Stimulated activated CD8-positive, alpha-beta memory T cell treated with anti-CD3 and anti-CD28 coated beads, Interleukin-12 subunit alpha, Interleukin-12 subunit beta, amount 100 ng/mL, for 4 hours (primary cell): Measurements from ENCODE around the gene OR7A10.

Experiments
- DNase-seq: peaks from one replicate; pipeline ENCODE4 v3.0.0-alpha.2; 2020; ENCODE audit warnings: low read depth

Gene OR7A10

DNA sequence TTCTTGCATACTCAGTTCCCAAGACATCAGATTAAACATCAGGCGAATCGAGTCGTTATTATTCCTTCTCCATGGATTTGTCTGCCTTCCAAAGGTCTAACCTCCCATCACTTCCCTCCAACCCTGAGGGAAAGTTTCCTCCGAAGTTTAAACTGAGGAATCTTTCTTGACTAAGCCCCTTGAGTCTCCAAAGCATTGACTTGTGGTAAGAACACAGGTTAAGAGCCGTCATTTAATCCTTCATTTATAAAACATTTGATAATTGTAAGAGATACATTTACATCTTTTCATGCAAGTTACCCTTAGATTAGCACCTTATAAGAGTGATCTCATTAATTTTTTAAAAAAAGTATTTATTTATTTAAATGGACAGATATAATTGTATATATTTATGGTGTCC is at the start of gene OR7A10:
Gene OR7A10, minus strand, starts transcription at position 101 of the 400 bp plus-strand sequence. CDS start 7,045 bp downstream, outside the sequence.
- no peak for DNase-seq

DNA sequence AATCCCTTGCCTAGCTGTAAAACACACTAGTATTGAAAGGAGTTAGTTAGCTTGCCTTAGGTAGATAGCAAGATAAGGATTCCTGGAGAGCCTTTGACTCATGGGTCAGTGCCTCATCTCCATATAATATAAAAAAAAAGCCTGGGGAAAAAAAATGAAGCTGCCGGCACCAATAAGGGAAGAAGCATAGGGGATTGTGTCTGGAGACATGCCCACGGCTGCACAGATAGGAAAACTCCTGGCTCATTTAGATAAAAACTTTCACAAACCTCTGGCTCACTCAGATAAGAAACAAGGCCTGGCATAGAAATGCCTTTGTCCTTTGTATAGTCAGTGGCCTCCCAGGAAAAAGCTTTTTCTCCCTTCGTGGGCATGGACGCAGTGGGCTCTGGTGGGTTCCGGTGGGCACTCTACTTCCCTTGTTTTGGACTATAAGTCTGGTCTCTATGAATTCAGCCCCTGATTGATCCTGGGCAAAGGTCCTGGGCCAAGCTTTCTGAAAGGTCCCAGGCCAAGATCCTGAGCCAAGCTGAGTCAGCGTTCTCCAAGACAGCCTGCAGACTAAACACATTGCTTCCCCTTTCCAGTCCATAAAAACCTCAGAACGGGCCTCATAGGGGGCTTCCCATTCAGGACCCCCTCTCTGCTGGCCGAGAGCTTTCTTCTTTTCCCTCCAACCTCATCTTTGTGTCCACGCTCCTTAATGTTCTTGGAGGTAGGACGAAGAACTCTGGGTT is 42.1 kb upstream of the OR7A10 start:
- DNase-seq, result no peak

DNA sequence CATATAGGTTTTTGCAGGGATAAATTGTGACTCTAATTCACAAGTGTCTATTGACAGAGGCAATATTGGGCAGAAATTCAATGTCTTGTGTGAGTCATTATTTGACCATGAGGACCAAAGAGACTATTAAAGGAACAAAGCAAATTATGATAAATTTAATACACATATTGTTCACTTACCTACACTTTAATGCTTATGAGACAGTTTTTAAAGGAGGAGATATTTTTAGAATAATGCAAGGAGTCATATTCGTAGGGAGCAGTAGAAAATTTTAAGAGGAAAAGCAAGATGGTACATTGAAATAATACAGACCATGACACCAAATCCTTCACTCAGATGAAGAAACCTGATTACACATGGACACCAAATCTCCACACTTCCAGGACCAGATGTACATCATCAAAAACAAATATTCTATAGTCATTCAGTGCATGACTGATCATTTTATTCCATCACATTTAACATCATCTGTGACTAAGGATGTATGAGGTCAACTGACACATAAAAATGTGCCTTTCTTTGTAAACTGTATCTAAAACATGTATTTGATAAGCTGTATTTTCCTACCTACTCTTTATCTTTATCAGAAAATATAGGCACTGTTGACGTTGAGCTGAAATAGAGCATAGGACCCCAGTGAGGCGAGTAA is 41.4 kb upstream of the OR7A10 start:
- DNase-seq, result no peak

DNA sequence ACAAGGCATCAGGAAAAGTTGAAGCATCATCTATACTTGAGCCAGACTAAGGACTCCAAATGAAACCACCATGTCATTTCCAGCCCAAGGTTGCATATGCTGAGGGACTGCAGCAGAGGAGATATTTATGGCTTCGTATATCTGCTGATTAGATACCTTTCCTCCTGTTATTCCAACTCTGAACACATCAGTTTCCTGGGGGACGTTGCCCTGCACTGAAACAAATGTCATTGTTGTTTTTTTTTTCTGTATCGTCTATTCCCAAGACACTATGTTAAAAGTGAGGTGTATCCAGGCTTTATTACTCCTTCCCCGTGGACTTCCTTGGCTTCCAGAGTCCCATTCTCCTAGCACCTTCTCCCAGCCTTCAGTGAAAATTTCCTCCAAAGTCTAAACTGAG is 37.3 kb upstream of the OR7A10 start, which contains the start of gene OR7A17:
Gene OR7A17, minus strand, starts transcription at position 101 of the 400 bp plus-strand sequence. CDS start 4,777 bp downstream, outside the sequence.
- no peak for DNase-seq

DNA sequence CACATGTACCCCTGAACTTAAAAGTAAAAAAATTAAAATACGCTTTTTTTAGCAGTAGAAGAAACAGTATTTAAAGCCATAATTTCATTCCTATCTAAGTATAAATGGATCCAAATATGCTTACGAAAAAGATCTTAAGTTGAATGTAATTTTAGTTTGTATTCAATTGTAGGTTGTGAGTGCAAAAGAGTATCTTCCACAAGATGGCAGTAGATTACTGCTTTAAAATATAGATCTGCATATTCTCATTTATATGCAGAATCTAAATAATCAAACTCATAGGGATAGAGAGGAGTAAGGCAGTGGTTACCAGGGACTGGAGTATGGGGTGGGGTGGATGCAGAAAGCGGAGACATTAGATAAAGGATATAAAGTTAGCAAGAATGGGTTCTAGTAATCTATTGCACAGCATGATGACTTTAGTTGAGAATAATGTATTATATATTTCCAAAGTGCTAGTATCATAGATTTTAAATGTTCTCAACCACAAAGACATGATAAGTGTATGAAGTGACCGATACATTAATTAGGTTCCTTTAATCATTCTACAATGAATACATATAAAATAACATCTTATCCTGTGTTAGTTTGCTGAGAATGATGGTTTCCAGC is 23.0 kb upstream of the OR7A10 start:
- DNase-seq, result no peak

DNA sequence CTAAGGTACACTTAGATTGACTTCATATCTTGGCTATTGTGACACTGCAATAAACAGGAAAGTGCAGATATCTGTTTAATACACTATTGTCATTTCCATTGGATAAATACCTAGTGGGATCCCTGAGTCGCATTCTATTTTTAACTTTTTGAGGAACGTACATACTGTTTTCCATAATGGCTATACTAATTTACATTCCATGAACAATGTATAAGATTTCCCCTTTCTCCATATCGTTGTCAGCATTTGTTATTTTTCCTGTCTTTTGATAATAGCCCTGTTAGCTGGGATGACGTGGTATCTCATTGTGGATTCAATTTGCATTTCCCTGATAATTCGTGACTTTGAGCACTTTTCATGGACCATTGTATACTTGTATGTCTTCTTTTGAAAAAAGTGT is 19.8 kb upstream of the OR7A10 start:
- DNase-seq, result no peak

DNA sequence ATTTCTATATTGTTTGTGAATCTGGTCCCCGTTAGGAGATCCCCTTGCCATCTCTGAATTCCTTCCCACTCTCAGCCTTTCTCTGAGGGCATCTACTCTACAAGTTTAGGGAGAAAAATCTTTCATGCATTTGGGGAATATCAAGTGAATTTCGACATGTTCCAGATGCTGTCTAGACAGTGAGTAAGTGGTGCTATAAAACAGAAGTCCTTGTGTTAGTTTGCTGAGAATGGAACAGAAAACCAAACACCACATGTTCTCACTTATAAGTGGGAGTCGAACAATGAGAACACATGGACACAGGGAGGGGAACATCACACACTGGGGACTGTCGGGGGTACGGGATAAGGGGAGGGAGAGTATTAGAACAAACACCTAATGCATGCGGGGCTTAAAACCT is 5.1 kb downstream of the OR7A10 start:
- DNase-seq, result no peak

DNA sequence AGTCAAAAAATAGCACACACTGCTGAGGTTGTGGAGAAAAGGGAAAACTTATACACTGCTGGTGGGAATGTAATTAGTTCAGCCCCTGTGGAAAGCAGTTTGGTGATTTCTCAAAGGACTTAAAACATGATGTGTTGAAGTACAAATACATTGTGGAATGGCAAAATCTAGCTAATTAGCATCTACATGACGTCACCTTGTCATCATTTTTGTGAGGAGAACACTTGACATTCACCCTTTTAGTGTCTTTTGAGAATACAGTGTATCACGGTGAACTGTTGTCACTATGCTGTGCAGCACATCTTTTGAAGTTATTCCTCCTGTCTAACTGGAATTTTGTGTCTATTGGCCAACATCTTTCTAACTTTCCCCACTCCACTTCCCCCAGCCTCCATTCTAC is 5.6 kb downstream of the OR7A10 start:
- no peak for DNase-seq

DNA sequence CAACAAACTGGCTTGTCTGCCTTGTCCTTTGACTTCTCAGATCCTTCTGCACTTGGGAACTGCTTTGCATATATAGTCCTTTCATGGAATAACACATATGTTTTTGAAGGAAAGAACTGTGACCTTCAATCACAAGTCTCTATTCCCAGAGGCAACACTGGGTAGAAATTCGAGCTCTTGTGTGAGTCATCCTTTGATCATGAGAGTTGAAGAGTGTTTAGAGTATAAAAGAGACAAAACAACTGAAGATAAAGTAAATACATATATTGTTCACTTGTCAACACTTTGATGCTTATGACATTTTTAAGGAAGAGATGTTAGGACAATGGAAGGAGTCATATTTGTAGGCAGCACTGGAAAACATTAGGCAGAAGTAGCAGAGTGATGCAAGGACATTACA is 8.5 kb downstream of the OR7A10 start:
- no peak for DNase-seq

DNA sequence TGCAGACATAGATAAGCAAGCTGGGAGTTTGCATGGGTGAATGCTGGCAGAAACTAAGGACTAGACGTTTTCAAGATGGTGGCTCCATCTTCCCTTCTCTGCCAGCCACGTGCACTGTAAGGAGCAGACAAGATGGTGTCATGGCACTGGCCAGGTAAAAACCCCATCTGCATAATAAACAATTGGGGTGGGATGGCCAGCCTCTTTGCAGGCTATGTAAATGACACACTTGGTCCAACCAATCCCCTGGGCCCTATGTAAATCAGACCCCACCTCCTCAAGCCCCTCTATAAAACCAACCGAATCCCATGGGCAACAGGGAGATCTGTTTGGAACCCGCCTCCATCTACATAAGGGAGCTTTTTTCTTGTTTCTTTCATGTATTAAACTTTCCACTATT is 11.3 kb downstream of the OR7A10 start:
- DNase-seq, result no peak

DNA sequence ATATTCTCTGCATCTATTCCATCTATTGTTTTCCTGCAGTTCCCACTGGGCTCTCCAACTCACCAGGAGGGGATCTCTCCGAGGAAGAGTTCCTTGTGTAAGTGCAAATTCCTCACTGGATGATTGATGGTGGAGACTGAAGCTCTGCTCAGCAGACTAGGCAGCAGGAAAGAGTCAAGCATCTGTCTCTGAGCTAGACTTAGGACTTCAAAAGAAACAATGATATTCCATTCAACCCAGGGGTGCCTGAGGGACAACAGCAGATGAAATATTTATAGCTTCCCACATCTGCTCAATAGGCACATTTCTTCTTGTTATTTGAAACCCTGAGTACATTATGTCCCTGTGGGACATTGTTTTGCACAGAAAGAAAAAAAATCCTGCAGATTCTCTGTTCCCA is 13.7 kb downstream of the OR7A10 start, which contains the start of the genes OR7A5 and OR7C1:
Gene OR7A5, minus strand, starts transcription at position 175 of the 400 bp plus-strand sequence. CDS start 6,944 bp downstream, outside the sequence.
Gene OR7C1, minus strand, starts transcription at position 175 of the 400 bp plus-strand sequence. CDS start 35,049 bp downstream, outside the sequence.
- no peak for DNase-seq

DNA sequence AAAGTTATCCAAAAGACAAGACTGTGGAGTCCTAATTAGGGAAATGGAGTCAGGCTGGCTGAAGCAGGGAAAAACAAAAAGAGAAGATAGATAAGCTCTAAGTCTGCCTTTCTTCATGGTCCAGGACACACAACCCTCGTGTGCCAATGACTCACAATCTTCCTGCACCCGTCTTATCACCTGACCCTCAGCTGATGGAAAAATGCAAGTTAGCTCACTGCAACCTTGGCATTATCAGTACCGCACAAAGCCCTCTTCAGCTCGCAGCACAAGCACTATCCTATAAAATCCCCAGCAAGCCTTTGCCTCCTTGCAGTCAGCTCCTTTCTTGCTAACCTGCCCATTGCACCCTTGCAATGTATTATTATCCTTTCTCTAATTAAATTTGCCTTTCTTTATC is 18.0 kb downstream of the OR7A10 start:
- DNase-seq, result no peak

DNA sequence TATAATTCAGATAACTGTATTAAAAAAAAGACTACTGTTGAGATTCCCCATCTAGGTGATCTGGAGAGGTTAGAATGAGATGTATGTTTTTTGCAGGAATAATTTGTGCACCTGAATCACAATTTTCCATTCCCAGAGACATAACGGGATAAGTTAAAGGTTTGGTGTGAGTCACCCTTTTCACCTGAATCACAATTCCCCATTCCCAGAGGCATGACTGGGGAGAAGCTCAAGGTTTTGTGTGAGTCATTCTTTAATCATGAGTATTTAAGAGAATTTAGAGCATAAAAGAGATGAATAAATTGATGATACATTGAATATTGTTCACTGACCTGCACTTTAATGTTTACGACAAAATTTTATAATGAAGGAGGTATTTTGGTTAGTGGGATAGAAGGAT is 22.7 kb downstream of the OR7A10 start:
- DNase-seq, result no peak

DNA sequence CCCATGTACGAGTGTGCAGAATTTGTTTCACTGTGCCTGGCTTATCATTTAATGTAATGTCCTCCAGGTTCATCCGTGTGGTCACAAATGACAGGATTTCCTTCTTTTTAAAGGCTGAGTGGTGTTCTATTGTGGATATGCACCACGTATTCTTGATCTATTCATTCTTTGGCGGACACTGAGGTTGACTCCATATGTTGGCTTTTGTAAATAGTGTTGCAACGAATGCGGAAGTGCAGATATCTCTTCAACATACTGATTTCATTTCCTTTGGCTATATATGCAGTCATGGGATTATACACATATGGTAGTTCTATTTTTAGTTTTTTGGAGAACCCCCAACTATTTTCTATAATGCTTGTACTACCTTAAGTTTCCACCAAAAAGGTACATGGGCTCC is 26.8 kb downstream of the OR7A10 start:
- DNase-seq, result no peak

DNA sequence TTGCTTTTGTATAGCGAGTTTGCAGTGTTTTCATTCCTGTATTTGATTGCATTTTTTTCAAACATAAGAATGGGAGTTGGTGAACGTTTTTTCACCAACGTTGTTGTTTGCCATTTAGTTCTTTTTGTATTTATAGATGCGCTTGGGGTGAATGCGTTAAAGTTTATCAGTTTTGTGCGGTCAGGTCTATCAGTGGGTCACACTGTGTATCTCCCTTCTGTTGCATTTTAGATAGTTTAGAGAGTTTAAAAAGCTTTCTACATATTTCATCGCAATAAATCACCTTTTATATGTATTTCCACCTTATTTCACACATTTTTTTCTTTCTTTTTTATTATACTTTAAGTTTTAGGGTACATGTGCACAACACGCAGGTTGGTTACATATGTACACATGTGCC is 30.1 kb downstream of the OR7A10 start:
- DNase-seq, result no peak

DNA sequence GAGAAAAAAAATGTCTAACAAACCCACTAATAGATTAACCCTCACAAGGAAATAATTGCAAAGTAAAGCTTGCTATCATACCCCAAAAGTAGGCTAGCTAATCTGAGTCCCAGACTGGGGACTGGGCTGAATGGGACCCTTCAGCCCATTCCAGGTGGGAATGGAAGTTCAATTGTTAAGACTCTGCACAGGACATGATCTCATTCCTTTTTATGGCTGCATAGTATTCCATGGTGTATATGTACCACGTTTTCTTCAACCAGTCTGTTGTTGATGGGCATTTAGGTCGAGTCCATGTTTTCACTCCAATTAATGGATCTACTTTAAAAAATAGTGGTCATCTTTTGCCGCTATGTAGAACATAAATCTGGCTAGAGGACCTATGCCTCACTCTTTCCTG is 31.7 kb downstream of the OR7A10 start:
- DNase-seq, result no peak

DNA sequence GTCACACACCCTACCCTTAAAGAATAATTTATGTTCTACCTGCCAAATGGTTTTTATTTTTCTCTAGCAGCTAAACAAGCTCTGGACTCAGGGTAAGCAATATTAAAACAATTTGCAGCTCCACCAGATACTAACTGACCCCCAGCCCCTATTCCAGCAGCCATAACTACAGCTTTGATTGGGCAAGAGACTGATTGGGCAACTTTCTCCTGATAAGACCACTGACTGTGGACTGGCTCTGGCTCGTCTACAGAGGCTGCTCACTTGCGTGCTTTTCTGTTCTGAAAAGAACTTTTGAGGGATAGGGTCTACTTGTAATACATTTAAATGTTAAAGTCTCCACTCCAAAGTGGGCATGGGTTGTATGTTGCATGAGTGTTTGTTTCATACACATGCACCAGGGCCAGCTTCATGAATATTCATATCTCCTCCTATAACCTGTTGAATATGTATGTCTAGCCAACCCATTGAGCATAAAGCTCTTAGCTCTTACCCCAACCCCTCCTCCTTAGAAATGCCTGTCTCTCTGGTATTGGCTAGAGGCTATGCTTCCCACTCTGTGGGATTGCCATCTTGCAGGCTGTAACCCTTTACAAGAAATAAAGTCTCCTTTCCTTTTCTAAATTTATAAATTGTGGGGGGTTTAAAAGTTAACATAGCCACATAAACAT is 33.6 kb downstream of the OR7A10 start:
- DNase-seq, result no peak

DNA sequence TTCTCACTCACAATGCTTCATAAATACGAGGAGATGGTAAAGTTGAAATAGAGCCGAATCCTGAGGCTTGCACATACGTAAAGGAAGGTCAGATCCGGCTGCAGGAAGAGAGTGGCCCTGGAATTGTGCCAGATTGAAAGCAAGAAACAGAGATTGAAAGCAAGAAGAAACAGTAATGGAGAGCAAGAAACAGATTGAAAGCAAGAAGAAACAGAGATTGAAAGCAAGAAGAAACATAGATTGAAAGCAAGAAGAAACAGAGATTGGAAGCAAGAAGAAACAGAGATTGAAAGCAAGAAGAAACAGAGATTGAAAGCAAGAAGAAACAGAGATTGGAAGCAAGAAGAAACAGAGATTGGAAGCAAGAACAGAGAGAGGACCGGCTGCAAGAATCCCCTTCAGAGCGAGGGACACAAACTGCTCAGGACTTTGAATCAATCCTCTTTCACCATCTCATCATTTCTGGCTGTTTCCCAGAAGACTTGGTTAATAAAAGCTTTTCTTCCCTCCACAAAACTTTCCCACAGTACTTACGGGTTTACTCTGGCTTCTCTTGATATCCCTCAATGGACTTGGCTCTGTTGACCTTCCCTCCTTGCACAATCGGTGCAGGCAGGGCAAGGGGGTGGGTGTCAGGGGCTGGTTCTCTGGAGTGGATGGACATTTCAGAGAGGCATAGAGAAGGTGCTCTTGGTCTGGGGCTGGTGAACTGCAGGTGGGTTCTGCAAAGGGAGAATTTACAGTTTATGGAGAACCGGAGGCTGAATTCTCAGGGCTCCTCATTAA is 39.3 kb downstream of the OR7A10 start:
- DNase-seq, result no peak

DNA sequence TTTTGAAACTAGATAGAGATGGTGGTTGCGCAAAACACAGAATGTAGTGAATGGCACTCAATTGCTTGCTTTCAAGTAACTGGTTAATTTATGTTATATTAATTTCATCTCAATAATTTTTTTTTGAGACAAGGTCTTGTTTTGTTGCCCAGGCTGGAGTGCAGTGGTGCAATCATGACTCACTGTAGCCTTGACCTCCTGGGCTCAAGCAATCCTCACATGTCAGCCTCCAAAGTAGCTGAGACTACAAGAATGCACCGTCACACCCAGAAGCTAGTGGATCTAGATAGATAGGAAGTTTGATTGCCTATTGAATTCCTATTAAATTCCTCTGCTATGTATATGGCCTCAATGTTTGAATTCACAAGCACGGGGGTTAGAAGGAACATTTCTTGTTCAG is 44.0 kb downstream of the OR7A10 start:
- no peak for DNase-seq

DNA sequence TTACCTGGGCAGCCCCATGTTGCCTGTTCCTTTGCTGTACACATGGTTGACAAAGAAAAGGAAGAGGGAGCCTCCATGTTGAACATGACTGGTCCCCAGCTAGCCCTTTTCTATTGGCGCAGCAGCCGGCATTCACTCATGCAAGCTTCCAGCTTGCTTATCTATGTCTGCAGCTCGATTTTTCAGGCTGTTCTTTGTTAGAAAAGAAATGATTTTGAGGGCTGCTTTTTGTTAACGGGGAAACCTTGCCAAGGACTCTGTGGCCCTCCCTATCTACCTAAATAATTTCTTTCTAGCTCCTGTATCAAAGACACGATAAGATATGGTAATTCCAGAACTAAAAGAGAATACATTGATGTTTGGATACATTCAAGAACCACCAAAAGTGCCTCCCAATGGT is 50.0 kb downstream of the OR7A10 start:
- DNase-seq, result no peak

DNA sequence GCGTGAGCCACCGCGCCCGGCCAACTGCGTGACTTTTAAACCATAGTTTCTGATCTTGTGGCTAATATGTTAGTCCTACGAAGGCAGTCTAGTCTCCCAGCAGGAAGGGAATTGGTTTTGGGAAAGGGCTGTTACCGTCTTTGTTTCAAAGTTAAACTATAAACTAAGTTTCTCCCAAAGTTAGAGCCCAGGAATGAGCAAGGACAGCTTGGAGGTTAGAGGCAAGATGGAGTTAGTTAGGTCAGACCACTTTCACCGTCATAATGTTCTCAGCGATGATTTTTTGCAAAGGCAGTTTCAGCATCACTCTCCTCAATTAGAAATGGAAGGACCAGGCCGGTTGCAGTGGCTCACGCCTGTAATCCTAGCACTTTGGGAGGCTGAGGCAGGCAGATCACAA is 52.7 kb downstream of the OR7A10 start:
- no peak for DNase-seq
